Endometrial microvascular endothelial cells (primary cell): Measurements from ENCODE around the gene PROM1. TPM values are rescaled to one million over a fixed set of nuclear protein-coding genes. Genes with fewer than 3 reads are reported as not detected.

Source experiments
- in situ Hi-C: cut with HindIII; loops from 2 replicates; pipeline ENCODE4 v1.10.0; 2017; ENCODE audit warnings: low sequenced_read_pairs, low pct_unique_long_range_greater_than_20kb; ENCODE audit errors: inconsistent ontology term
- total RNA-seq: library from RNA; depleted of rRNA; stranded (reverse); fragments of >200 nt; gene quantifications from one replicate; pipeline ENCODE4 v1.2.3, GENCODE V29; 2015; ENCODE audit errors: inconsistent ontology term

The PROM1 gene
- total RNA-seq, 1 donor from 2014 or later, result 0.74 TPM

GRCh38 chr4:16009153-16009552 is 74.7 kb downstream of the PROM1 start:
- in situ Hi-C loops, result no loop called here

GRCh38 chr4:16007471-16008095 is 76.2 kb downstream of the PROM1 start:
- in situ Hi-C loops, result no loop called here

- in situ Hi-C loops, result no loop called here
Observed at GRCh38 chr4:16006771-16007446, 76.9 kb downstream of the PROM1 start.

- in situ Hi-C loops, result no loop called here
Observed at GRCh38 chr4:16005676-16006075, 78.1 kb downstream of the PROM1 start.

GRCh38 chr4:16001484-16001858 is 82.4 kb downstream of the PROM1 start:
- in situ Hi-C loops, result no loop called here

GRCh38 chr4:16000708-16001483 is 82.9 kb downstream of the PROM1 start:
- in situ Hi-C loops, result no loop called here

- in situ Hi-C loops, result no loop called here
Observed at GRCh38 chr4:15996773-15997172, 87.0 kb downstream of the PROM1 start.

GRCh38 chr4:15995826-15996225 is 88.0 kb downstream of the PROM1 start:
- in situ Hi-C loops, result no loop called here

- in situ Hi-C loops, result no loop called here
Observed at GRCh38 chr4:15992167-15992485, 91.7 kb downstream of the PROM1 start.

GRCh38 chr4:15990570-15991285 is 93.1 kb downstream of the PROM1 start:
- in situ Hi-C loops, result no loop called here

GRCh38 chr4:15989424-15989823 is 94.4 kb downstream of the PROM1 start:
- in situ Hi-C loops, result no loop called here

GRCh38 chr4:15988222-15988621 is 95.6 kb downstream of the PROM1 start:
- in situ Hi-C loops, result no loop called here

GRCh38 chr4:15986907-15987306 is 96.9 kb downstream of the PROM1 start:
- in situ Hi-C loops, result no loop called here

GRCh38 chr4:15983610-15984009 is 100.2 kb downstream of the PROM1 start:
- in situ Hi-C loops, result no loop called here

- in situ Hi-C loops, result no loop called here
Observed at GRCh38 chr4:15982842-15983524, 100.8 kb downstream of the PROM1 start.

GRCh38 chr4:15976456-15977447 is 107.1 kb downstream of the PROM1 start:
- in situ Hi-C loops, result no loop called here

- in situ Hi-C loops, result no loop called here
Observed at GRCh38 chr4:15971068-15971801, 112.6 kb downstream of the PROM1 start.
